ENCODE measurements around the gene ARNT2.

- no peak for TF ChIP-seq CTCF (IDR thresholded peaks at IDR 0.05)
- TF ChIP-seq REST (IDR thresholded peaks at IDR 0.05; ENCODE audit: insufficient read depth in 1 of 2, low read depth in 2 of 2, low read length in 1 of 2) = no peak
These were observed 202.4 kb downstream of the ARNT2 start for GRCh38 chr15:80606511-80607071.
